ENCODE results near the gene RBMX2.

- TF ChIP-seq, protein P1, sequence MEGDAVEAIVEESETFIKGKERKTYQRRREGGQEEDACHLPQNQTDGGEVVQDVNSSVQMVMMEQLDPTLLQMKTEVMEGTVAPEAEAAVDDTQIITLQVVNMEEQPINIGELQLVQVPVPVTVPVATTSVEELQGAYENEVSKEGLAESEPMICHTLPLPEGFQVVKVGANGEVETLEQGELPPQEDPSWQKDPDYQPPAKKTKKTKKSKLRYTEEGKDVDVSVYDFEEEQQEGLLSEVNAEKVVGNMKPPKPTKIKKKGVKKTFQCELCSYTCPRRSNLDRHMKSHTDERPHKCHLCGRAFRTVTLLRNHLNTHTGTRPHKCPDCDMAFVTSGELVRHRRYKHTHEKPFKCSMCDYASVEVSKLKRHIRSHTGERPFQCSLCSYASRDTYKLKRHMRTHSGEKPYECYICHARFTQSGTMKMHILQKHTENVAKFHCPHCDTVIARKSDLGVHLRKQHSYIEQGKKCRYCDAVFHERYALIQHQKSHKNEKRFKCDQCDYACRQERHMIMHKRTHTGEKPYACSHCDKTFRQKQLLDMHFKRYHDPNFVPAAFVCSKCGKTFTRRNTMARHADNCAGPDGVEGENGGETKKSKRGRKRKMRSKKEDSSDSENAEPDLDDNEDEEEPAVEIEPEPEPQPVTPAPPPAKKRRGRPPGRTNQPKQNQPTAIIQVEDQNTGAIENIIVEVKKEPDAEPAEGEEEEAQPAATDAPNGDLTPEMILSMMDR (conservative IDR thresholded peaks at IDR 0.05; ENCODE audit: low read depth, low read length), result no peak
- no peak for TF ChIP-seq EZH2 (IDR thresholded peaks at IDR 0.05; ENCODE audit: borderline replicate concordance, low read depth, low read length, poor library complexity, severe bottlenecking)
Measured at GRCh38 chrX:130413415-130413814, 11.6 kb downstream of the RBMX2 start.
